Activated naive CD4-positive, alpha-beta T cell treated with anti-CD3 and anti-CD28 coated beads, Interleukin-2, amount 10 ng/mL, durations not matched to agents 7 days and 5 days (primary cell): ENCODE measurements around the gene TACC2.
"Not testable (repeated sequence)": the region's sequence is repeated elsewhere in the genome, so short reads cannot be mapped to it uniquely, and the experiment has no call there.

ENCODE experiments used
- CTCF ChIA-PET: fragments of 350-600 bp; sonication (Branson Sonifier 250); formaldehyde crosslinking; loops from one replicate; lab custom pipeline; 2021; ENCODE audit warnings: antibody characterized with exemption; lab: Charles Lee
- DNase-seq: peaks from one replicate; pipeline ENCODE4 v3.0.0-alpha.2; 2020
- H3K27ac Mint-ChIP-seq: one replicate; pipeline ENCODE4 v1.8.0; 2021; ENCODE audit warnings: mild to moderate bottlenecking, moderate library complexity, mixed read lengths
- H3K27me3 Mint-ChIP-seq: one replicate; pipeline ENCODE4 v1.8.0; 2021; ENCODE audit warnings: mild to moderate bottlenecking, mixed read lengths
- H3K36me3 Mint-ChIP-seq: one replicate; pipeline ENCODE4 v1.8.0; 2021; ENCODE audit warnings: mixed read lengths
- H3K4me1 Mint-ChIP-seq: one replicate; pipeline ENCODE4 v1.8.0; 2021; ENCODE audit warnings: mixed read lengths
- H3K4me3 Mint-ChIP-seq: one replicate; pipeline ENCODE4 v1.8.0; 2021; ENCODE audit warnings: mild to moderate bottlenecking, moderate library complexity, mixed read lengths
- H3K9me3 Mint-ChIP-seq: one replicate; pipeline ENCODE4 v1.8.0; 2021; ENCODE audit warnings: mixed read lengths

Gene TACC2

GRCh38 chr10:122052701-122053100 lies 63.7 kb downstream of the TACC2 start:
- no peak overlapping the region for H3K4me3 Mint-ChIP-seq
- H3K9me3 Mint-ChIP-seq = peaks cover 2% of the 10 kb centered on the region
- CTCF ChIA-PET = no interaction called here
- H3K27ac Mint-ChIP-seq = no peak overlapping the region
- H3K4me1 Mint-ChIP-seq = no peaks in the 10 kb centered on the region
- no peak for DNase-seq
- no peaks in the 10 kb centered on the region for H3K36me3 Mint-ChIP-seq
- H3K27me3 Mint-ChIP-seq = peaks cover 9% of the 10 kb centered on the region

DNA sequence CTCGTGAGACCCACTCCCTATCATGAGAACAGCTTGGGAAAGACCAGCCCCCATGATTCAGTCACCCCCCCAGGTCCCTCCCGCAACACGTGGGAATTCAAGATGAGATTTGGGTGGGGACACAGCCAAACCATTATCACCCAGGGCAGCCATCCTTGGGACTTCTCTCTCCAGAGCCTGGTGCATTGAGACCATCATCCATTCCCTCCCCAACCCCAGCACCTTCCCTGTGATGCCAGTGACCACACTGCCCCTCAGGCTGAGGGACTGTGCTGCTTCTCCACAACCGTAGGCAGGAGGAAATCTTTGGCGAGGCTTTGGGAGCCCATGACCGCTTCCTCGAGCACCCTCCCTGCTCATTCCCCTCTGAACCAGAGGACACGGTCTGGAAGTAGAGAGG lies 64.4 kb downstream of the TACC2 start:
- Mint-ChIP-seq H3K36me3 (no peaks in the 10 kb centered on the region), H3K27ac (no peak overlapping the region), H3K4me3 (no peak overlapping the region), H3K9me3 (peaks cover 2% of the 10 kb centered on the region), H3K27me3 (peaks cover 9% of the 10 kb centered on the region), H3K4me1 (no peaks in the 10 kb centered on the region)
- no peak for DNase-seq
- CTCF ChIA-PET = no interaction called here

GRCh38 chr10:122054048-122055025 lies 65.4 kb downstream of the TACC2 start:
- no peaks in the 10 kb centered on the region for H3K4me1 Mint-ChIP-seq
- CTCF ChIA-PET = interaction anchor here (0.9 kb wide), 1 partner anchor 9 kb away, joined by 4 read pairs; no protein-coding TSS in a partner anchor
- no peaks in the 10 kb centered on the region for H3K36me3 Mint-ChIP-seq
- no peak overlapping the region for H3K27ac Mint-ChIP-seq
- H3K9me3 Mint-ChIP-seq = peaks cover 2% of the 10 kb centered on the region
- H3K27me3 Mint-ChIP-seq = peaks cover 5% of the 10 kb centered on the region
- no peak for DNase-seq
- H3K4me3 Mint-ChIP-seq = no peak overlapping the region

DNA sequence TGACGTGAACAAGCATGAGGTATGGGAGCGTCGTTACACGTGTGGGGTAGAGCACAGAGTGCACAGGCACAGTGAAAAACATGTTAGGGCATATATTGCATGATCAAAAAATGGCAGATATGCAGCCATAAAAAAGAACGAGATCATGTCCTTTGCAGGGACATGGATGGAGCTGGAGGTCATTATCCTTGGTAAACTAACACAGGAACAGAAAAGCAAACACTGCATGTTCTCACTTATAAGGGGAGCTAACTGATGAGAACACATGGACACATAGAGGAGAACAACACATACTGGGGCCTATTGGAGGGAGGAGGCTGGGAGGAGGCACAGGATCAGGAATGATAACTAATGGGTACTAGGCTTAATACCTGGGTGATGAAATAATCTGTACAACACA lies 66.3 kb downstream of the TACC2 start:
- H3K9me3 Mint-ChIP-seq = peaks cover 2% of the 10 kb centered on the region

GRCh38 chr10:122056431-122057094 lies 67.6 kb downstream of the TACC2 start:
- DNase-seq = no peak
- no peaks in the 10 kb centered on the region for H3K4me1 Mint-ChIP-seq
- peaks cover 2% of the 10 kb centered on the region for H3K9me3 Mint-ChIP-seq
- CTCF ChIA-PET = interaction anchor here (1.2 kb wide), 1 partner anchor 11 kb away, joined by 4 read pairs; no protein-coding TSS in a partner anchor
- H3K4me3 Mint-ChIP-seq = no peak overlapping the region
- no peaks in the 10 kb centered on the region for H3K36me3 Mint-ChIP-seq
- peaks cover 4% of the 10 kb centered on the region for H3K27me3 Mint-ChIP-seq
- H3K27ac Mint-ChIP-seq = no peak overlapping the region

More for the DNA sequence above, 66.3 kb downstream of the TACC2 start:
- Mint-ChIP-seq H3K36me3 (no peaks in the 10 kb centered on the region), H3K27me3 (peaks cover 4% of the 10 kb centered on the region), H3K27ac (no peak overlapping the region), H3K4me3 (no peak overlapping the region), H3K4me1 (no peaks in the 10 kb centered on the region)
- DNase-seq = no peak
- CTCF ChIA-PET = no interaction called here

- Mint-ChIP-seq H3K27me3 (peaks cover 4% of the 10 kb centered on the region), H3K9me3 (peaks cover 2% of the 10 kb centered on the region), H3K4me3 (no peak overlapping the region), H3K36me3 (no peaks in the 10 kb centered on the region), H3K27ac (no peak overlapping the region), H3K4me1 (no peaks in the 10 kb centered on the region)
- CTCF ChIA-PET = no interaction called here
- DNase-seq = no peak
Measured at GRCh38 chr10:122057841-122058413, 69.0 kb downstream of the TACC2 start.

DNA sequence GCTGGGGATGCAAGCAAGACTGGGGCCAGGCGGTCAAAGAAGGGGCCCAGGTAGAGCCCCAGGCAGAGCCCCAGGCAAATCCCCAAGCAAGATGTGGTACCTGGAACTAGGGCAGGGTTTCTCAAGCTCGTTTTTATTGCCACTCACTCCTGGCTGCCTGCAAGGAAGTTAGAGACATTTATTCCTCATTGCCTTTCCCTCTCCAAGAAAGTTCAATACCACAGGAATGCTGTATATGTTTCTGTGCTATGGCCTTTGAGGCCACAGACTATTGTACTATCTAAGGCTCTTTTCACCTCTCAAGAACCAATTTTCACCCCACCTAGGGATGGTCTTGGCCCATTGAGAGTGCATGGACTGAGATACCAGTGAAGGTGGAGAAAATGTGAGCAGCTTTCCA lies 71.3 kb downstream of the TACC2 start:
- no peaks in the 10 kb centered on the region for H3K9me3 Mint-ChIP-seq
- H3K27ac Mint-ChIP-seq = no peak overlapping the region
- H3K27me3 Mint-ChIP-seq = no peaks in the 10 kb centered on the region
- H3K36me3 Mint-ChIP-seq = no peaks in the 10 kb centered on the region
- no peaks in the 10 kb centered on the region for H3K4me1 Mint-ChIP-seq
- H3K4me3 Mint-ChIP-seq = no peak overlapping the region
- no peak for DNase-seq
- CTCF ChIA-PET = interaction anchor here (0.6 kb wide), 1 partner anchor 24 kb away, joined by 4 read pairs; no protein-coding TSS in a partner anchor

- Mint-ChIP-seq H3K4me3 (no peak overlapping the region), H3K9me3 (no peaks in the 10 kb centered on the region), H3K4me1 (no peaks in the 10 kb centered on the region), H3K36me3 (no peaks in the 10 kb centered on the region), H3K27me3 (no peaks in the 10 kb centered on the region), H3K27ac (no peak overlapping the region)
- no peak for DNase-seq
- CTCF ChIA-PET = no interaction called here
Measured at GRCh38 chr10:122062831-122063674, 74.1 kb downstream of the TACC2 start.

- CTCF ChIA-PET = interaction anchor here (0.8 kb wide), 1 partner anchor 10 kb away, joined by 4 read pairs; no protein-coding TSS in a partner anchor
- H3K4me1 Mint-ChIP-seq, H3K9me3 Mint-ChIP-seq, H3K27ac Mint-ChIP-seq, DNase-seq, H3K4me3 Mint-ChIP-seq, H3K36me3 Mint-ChIP-seq, H3K27me3 Mint-ChIP-seq: not testable (repeated sequence)
Measured at GRCh38 chr10:122066337-122066939, 77.5 kb downstream of the TACC2 start.

DNA sequence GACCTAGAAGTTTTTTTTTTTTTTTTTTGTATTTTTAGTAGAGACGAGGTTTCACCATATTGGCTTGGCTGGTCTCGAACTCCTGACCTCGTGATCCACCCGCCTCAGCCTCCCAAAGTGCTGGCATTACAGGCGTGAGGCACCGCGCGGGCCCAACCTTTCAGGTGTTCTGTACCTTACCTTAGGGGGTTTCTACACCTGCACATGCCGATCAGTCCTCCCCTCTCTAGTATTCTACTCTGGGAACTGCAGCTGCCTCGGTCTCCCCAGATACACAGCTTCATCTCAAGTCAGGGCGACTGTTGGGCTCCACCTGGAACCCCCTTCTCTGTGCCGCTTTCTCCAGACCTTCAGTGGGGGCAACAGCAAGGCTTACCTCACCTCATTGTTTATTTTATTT lies 79.9 kb downstream of the TACC2 start:
- no peaks in the 10 kb centered on the region for H3K27me3 Mint-ChIP-seq
- CTCF ChIA-PET = no interaction called here
- H3K27ac Mint-ChIP-seq = no peak overlapping the region
- no peaks in the 10 kb centered on the region for H3K9me3 Mint-ChIP-seq
- H3K4me3 Mint-ChIP-seq = no peak overlapping the region
- no peak for DNase-seq
- no peaks in the 10 kb centered on the region for H3K4me1 Mint-ChIP-seq
- no peaks in the 10 kb centered on the region for H3K36me3 Mint-ChIP-seq

GRCh38 chr10:122072491-122072890 lies 83.5 kb downstream of the TACC2 start:
- CTCF ChIA-PET = no interaction called here
- peaks cover 4% of the 10 kb centered on the region for H3K27me3 Mint-ChIP-seq
- no peaks in the 10 kb centered on the region for H3K4me1 Mint-ChIP-seq
- no peak for DNase-seq
- no peaks in the 10 kb centered on the region for H3K9me3 Mint-ChIP-seq
- no peak overlapping the region for H3K4me3 Mint-ChIP-seq
- no peaks in the 10 kb centered on the region for H3K36me3 Mint-ChIP-seq
- no peak overlapping the region for H3K27ac Mint-ChIP-seq

- no peak for DNase-seq
- peaks cover 6% of the 10 kb centered on the region for H3K27me3 Mint-ChIP-seq
- CTCF ChIA-PET = no interaction called here
- no peaks in the 10 kb centered on the region for H3K9me3 Mint-ChIP-seq
- no peak overlapping the region for H3K27ac Mint-ChIP-seq
- no peaks in the 10 kb centered on the region for H3K4me1 Mint-ChIP-seq
- no peak overlapping the region for H3K4me3 Mint-ChIP-seq
- H3K36me3 Mint-ChIP-seq = no peaks in the 10 kb centered on the region
Measured at GRCh38 chr10:122073508-122073907, 84.5 kb downstream of the TACC2 start.

DNA sequence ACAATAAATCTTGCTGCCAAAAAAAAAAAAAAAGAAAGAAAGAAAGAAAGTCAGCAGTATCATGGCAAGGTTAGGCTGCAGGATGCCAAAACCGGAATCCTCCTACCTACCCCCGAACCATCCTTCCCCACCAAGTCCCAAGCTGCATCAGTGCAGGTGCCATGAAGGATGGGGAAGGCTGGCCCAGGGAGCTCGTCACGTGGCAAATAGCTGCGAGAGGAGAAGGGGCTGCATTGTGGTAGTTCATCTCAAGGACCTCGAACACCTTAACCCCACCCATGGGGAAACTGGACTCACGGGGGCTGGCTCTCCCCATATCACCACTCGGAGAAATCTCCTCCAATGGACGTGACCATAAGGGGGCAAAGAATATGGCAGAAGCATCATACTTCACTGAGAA lies 86.2 kb downstream of the TACC2 start:
- DNase-seq = no peak
- no peak overlapping the region for H3K4me3 Mint-ChIP-seq
- CTCF ChIA-PET = no interaction called here
- H3K4me1 Mint-ChIP-seq = no peaks in the 10 kb centered on the region
- no peaks in the 10 kb centered on the region for H3K36me3 Mint-ChIP-seq
- H3K27me3 Mint-ChIP-seq = peaks cover 11% of the 10 kb centered on the region
- H3K9me3 Mint-ChIP-seq = no peaks in the 10 kb centered on the region
- H3K27ac Mint-ChIP-seq = no peak overlapping the region
